ENCODE data around the gene SSH2.
"Not testable (repeated sequence)": the region's sequence is repeated elsewhere in the genome, so short reads cannot be mapped to it uniquely, and the experiment has no call there.

The SSH2 gene

DNA sequence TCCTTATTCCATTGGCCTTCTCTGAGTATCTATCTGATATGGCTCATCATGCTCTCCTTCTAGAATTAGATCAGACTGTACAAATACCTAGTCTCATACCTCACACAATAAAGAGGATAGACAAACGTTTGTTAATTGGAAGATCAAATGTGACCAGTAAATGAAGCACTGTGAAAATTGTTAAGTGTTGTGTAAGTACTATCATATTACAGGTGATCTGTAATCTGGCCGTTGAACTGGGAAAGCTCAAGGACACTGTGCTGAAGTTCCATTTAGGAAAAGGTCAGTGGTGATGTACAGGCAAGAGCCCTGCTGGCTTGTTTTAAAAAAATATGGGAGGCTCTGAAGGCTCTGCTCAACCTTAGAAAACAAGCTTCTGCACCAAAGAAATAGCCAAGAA, 268.8 kb downstream of the SSH2 start:
- no peak overlapping the region for H3K4me3 ChIP-seq (ENCODE audit: low read depth, low read length)
- no peak for DNase-seq (ENCODE audit: low read depth, low spot score)
- TF ChIP-seq CTCF (IDR thresholded peaks at IDR 0.05; ENCODE audit: insufficient read depth, low read length, missing control alignments): no peak
- CTCF ChIA-PET: no interaction called here
- POLR2A ChIA-PET: no interaction called here

- CTCF ChIA-PET: interaction anchor here (1.2 to 1.4 kb wide), 2 partner anchors 14 to 20 kb away, joined by 3 to 6 read pairs; no protein-coding TSS in a partner anchor
Measured at GRCh38 chr17:29659155-29659554, 270.9 kb downstream of the SSH2 start.

DNA sequence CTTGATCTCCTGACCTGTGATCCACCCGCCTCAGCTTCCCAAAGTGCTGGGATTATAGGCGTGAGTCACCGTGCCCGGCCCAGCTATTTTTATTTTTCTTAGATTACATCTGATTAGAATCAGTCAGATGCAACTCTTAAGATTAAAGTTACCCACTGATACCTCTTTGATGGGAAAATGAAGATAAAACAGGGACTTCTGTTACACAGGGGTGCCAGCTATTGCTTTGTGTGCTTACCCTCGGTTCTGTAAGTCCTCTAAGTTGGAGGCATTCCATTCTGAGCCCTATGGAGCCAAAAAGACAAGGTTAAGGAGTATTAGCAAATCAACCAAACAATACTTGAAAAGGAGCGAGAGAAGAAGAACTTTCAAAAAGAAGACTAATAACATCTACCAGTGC, 274.7 kb downstream of the SSH2 start:
- no peak for DNase-seq (ENCODE audit: low read depth, low spot score)
- ChIA-PET POLR2A (no interaction called here), CTCF (interaction anchor here (0.9 to 2.1 kb wide), 5 partner anchors 9 to 277 kb away, joined by 3 to 7 read pairs (median 4); no protein-coding TSS in a partner anchor)
- no peak for TF ChIP-seq CTCF (IDR thresholded peaks at IDR 0.05; ENCODE audit: insufficient read depth, low read length, missing control alignments)
- H3K4me3 ChIP-seq (ENCODE audit: low read depth, low read length): no peak overlapping the region

More at GRCh38 chr17:29659155-29659554, 270.9 kb downstream of the SSH2 start:
- DNase-seq (ENCODE audit: low read depth, low spot score): no peak
- TF ChIP-seq CTCF (IDR thresholded peaks at IDR 0.05; ENCODE audit: insufficient read depth, low read length, missing control alignments): no peak
- no peak overlapping the region for H3K4me3 ChIP-seq (ENCODE audit: low read depth, low read length)
- POLR2A ChIA-PET: no interaction called here

- H3K4me3 ChIP-seq (ENCODE audit: low read depth, low read length): no peak overlapping the region
- TF ChIP-seq CTCF (IDR thresholded peaks at IDR 0.05; ENCODE audit: insufficient read depth, low read length, missing control alignments): no peak
- DNase-seq (ENCODE audit: low read depth, low spot score): no peak
- ChIA-PET CTCF (interaction anchor here (0.9 to 3.6 kb wide), 6 partner anchors 8 to 278 kb away, joined by 3 to 18 read pairs (median 4); no protein-coding TSS in a partner anchor), POLR2A (no interaction called here)
Measured at GRCh38 chr17:29653995-29654714, 275.9 kb downstream of the SSH2 start.

GRCh38 chr17:29652976-29653375, 277.1 kb downstream of the SSH2 start:
- POLR2A ChIA-PET: no interaction called here
- CTCF ChIA-PET: interaction anchor here (1.4 to 3.6 kb wide), 2 partner anchors 14 to 36 kb away, joined by 5 to 18 read pairs; no protein-coding TSS in a partner anchor
- DNase-seq (ENCODE audit: low read depth, low spot score): no peak
- TF ChIP-seq CTCF (IDR thresholded peaks at IDR 0.05; ENCODE audit: insufficient read depth, low read length, missing control alignments): no peak
- no peak overlapping the region for H3K4me3 ChIP-seq (ENCODE audit: low read depth, low read length)

GRCh38 chr17:29651913-29652312, 278.1 kb downstream of the SSH2 start:
- CTCF ChIA-PET: interaction anchor here (1.0 to 3.6 kb wide), 2 partner anchors 13 to 279 kb away, joined by 3 to 18 read pairs; no protein-coding TSS in a partner anchor
- DNase-seq (ENCODE audit: low read depth, low spot score); H3K4me3 ChIP-seq (ENCODE audit: low read depth, low read length); POLR2A ChIA-PET: not testable (repeated sequence)

Data from AG04449 (cell line).